Stimulated activated naive CD8-positive, alpha-beta T cell treated with anti-CD3 and anti-CD28 coated beads, Interleukin-15, Interleukin-2, amounts not matched to agents 100 U/mL and 50 U/mL, for 24 hours (primary cell): ENCODE measurements around the gene GPR84.

ENCODE experiments used
- ATAC-seq: fragments of 150-1000 bp; cut with Tn5 transposase; one replicate; pipeline ENCODE4 v1.10.0; 2021
- DNase-seq: peaks from one replicate; pipeline ENCODE4 v3.0.0; 2021

Gene GPR84

DNA sequence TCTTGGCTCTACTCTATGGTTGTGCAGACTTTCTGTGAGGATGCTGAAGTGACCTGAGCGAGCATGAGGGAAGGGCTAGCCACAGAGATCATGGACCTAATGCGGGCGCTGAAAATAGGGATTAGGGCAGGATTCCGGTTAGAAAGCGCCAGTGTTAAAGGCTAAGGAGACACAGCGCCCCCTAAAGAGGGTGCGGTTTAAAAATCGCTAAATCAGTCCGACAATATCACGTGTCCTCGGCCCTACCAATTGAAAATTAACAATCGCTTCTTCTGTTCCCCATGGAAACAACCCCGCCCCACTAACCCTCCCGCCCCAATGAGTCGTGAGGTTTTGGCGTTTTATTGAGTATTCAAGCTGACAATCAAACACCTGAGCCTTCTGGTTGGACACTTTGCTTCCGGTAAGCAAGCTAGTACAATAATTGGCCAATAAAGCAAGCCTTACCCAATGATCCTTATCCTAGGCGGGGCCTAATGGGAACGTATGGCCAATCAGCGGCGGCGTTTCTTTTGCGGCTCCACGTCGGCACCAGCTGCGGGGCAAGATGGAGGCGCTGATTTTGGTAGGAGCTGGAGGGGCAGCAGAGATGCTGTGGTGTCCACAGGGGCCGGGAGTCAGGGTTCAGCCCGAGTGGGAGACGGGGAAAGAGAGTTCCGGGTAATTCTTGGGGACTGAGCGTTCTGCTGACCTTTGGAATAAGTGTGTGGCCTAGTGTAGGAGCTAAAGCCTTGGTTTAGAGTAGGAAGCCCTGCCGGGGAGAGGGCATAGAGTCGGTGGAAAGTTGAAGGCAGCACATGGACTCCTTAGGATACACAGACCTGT is 39.5 kb downstream of the GPR84 start, which contains the start of gene COPZ1:
COPZ1 (plus strand) TSS at position 515 of the 825 bp plus-strand sequence; CDS start at position 548, 33 bp downstream.
- ATAC-seq (peak; percentile 99), DNase-seq (peak; percentile 90)

GRCh38 chr12:54321363-54321762 is 42.9 kb downstream of the GPR84 start:
- ATAC-seq: no peak
- no peak for DNase-seq
